Measurements from ENCODE around the gene LUC7L. TPM values are rescaled to one million over a fixed set of nuclear protein-coding genes. Genes with fewer than 3 reads are reported as not detected.

The LUC7L gene
- 10 to 100 TPM; 60.0 to 65.3 TPM for total RNA-seq

- ATAC-seq: peak; percentile 93
These were observed at the start of gene LUC7L for GRCh38 chr16:228852-229730. TSS of gene LUC7L (minus strand) at chr16:229449. CDS start at chr16:229339, 110 bp downstream.

GRCh38 chr16:278863-279366 lies 49.7 kb upstream of the LUC7L start:
- no peak overlapping the region for H3K27ac Mint-ChIP-seq
- H3K36me3 Mint-ChIP-seq: no peaks in the 10 kb centered on the region
- DNase-seq (peak; percentile 62), ATAC-seq (peak; percentile 65)
- peaks cover 6% of the 10 kb centered on the region for H3K4me1 Mint-ChIP-seq
- CTCF ChIA-PET: interaction anchor here (1.2 to 1.3 kb wide), 2 partner anchors 172 to 182 kb away, joined by 3 read pairs; no protein-coding TSS in a partner anchor
- H3K9me3 Mint-ChIP-seq (ENCODE audit: low read depth): no peaks in the 10 kb centered on the region
- no peak overlapping the region for H3K4me3 Mint-ChIP-seq
- H3K27me3 Mint-ChIP-seq: peaks cover 33% of the 10 kb centered on the region

More at GRCh38 chr16:228852-229730, at the start of gene LUC7L:
- Mint-ChIP-seq H3K27me3 (no peaks in the 10 kb centered on the region), H3K4me3 (peak within 1 kb of the TSS; percentile 81), H3K4me1 (peaks cover 31% of the 10 kb centered on the region), H3K36me3 (peaks cover 23% of the 10 kb centered on the region), H3K9me3 (ENCODE audit: low read depth) (no peaks in the 10 kb centered on the region), H3K27ac (peak within 1 kb of the TSS; percentile 92)
- peak; percentile 92 for DNase-seq
- CTCF ChIA-PET: interaction anchor here (0.7 to 2.9 kb wide), 9 partner anchors 24 to 133 kb away, joined by 3 to 12 read pairs (median 5); no protein-coding TSS in a partner anchor

GRCh38 chr16:276426-277077 lies 47.3 kb upstream of the LUC7L start:
- Mint-ChIP-seq H3K27me3 (peaks cover 32% of the 10 kb centered on the region), H3K36me3 (no peaks in the 10 kb centered on the region), H3K27ac (no peak overlapping the region), H3K9me3 (ENCODE audit: low read depth) (no peaks in the 10 kb centered on the region), H3K4me3 (no peak overlapping the region), H3K4me1 (peaks cover 6% of the 10 kb centered on the region)
- no peak for DNase-seq
- no peak for ATAC-seq
- CTCF ChIA-PET: no interaction called here

- CTCF ChIA-PET: no interaction called here
- Mint-ChIP-seq H3K4me1 (peaks cover 6% of the 10 kb centered on the region), H3K4me3 (no peak within 1 kb of the TSS), H3K27ac (no peak within 1 kb of the TSS), H3K27me3 (peaks cover 31% of the 10 kb centered on the region), H3K36me3 (no peaks in the 10 kb centered on the region), H3K9me3 (ENCODE audit: low read depth) (no peaks in the 10 kb centered on the region)
- ATAC-seq (no peak), DNase-seq (no peak)
These were observed 46.6 kb upstream of the LUC7L start, which contains the start of gene RGS11 for GRCh38 chr16:275786-276232. TSS of gene RGS11 (minus strand) at chr16:275944. CDS start at chr16:275911, 33 bp downstream.

- DNase-seq (no peak), ATAC-seq (peak; percentile 28)
- Mint-ChIP-seq H3K36me3 (no peaks in the 10 kb centered on the region), H3K4me3 (no peak overlapping the region), H3K9me3 (ENCODE audit: low read depth) (no peaks in the 10 kb centered on the region), H3K27me3 (peaks cover 31% of the 10 kb centered on the region), H3K27ac (no peak overlapping the region), H3K4me1 (peaks cover 6% of the 10 kb centered on the region)
- CTCF ChIA-PET: no interaction called here
These were observed 45.9 kb upstream of the LUC7L start for GRCh38 chr16:275041-275641.

DNA sequence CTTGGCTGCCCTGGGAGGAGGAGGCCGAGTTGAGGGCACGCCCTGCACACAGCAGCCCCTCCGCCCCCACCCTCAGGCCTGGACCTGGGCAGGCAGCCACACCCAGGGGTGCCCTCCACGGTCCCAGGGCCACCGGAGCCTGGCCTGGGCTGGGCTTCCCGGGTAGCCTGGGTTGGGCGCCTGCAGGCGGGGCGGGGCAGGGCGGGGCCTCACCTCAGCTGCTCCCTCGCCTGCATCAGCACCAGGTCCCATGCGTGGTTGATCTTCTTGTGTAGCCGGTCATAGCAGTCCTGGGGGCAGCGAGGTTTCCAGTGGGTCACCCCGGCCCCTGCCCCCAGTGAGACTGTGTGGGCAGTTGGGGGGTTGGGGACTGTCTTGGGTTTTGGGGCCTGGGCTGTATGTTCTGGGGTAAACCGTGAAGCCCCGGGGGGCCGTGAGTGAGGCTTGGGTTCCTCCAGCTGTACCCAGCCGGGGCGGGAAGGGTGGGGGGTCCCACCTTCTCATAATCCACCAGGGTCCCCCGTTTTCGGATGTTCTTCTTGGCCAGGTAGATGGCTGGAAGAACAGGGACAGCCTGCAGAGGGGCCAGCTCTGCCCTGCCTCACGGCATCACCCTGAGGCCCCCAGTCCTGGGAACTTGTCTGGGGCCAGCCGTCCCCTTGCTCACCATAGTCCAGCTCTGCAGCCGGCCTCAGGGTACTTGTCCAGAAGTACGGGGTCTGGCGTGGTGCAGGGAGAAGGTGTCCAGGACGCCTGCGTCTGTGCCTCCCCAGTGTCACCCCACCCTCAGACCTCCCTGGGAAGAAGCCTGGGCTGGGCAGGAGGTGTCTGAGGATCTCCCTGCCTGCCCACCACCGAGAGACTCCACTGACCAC lies 44.5 kb upstream of the LUC7L start:
- Mint-ChIP-seq H3K27me3 (peaks cover 24% of the 10 kb centered on the region), H3K4me3 (no peak overlapping the region), H3K27ac (no peak overlapping the region), H3K4me1 (peaks cover 1% of the 10 kb centered on the region), H3K36me3 (no peaks in the 10 kb centered on the region), H3K9me3 (ENCODE audit: low read depth) (no peaks in the 10 kb centered on the region)
- no peak for DNase-seq
- no peak for ATAC-seq
- CTCF ChIA-PET: no interaction called here

DNA sequence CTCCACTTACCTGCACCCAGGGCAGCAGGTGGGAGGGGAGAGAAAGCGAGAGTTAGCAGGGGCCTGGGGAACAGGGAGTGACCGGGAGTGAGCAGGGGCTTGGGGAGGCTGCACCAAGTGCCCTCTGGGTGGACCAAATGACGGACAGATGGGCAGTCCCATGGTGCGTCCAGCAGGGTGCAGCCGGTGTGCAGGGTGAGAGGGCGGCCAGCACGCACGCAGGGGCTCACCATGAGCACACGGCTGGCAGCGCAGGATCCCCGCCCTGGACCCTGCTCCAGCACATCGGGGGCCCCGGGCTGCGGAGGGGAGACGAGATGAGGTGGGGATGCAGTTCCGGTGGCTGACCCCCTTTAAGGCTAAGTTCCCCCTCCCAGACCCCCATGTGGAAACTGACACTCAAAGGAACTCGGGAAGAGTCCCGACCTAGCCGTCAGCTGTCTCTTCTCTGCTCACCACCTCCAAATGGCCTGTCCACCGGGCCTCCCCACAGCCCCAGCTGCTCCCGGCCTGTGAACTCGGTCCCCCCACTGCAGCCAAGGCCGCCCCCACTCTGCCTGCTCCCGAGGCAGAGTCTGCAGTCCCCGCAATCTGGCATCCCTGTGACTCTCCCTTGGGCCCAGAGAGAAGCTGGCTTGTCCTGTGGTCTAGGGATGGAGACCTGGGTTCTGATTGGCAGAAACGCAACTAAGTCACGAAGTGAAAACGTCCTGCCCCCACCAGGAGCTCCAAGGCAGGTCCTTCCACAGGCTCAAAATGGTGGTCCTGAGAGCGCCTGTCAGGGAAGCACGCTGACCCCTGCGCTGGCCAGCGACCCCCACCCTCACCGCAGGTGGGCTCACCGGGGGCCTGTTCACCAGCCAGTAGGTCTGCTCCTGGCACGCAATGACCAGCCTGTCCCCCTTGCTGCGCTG lies 43.6 kb upstream of the LUC7L start:
- ATAC-seq (no peak), DNase-seq (no peak)
- CTCF ChIA-PET: no interaction called here

GRCh38 chr16:270381-271255 lies 41.4 kb upstream of the LUC7L start:
- Mint-ChIP-seq H3K4me1 (no peaks in the 10 kb centered on the region), H3K4me3 (no peak overlapping the region), H3K27ac (no peak overlapping the region), H3K36me3 (no peaks in the 10 kb centered on the region), H3K9me3 (ENCODE audit: low read depth) (peaks cover 2% of the 10 kb centered on the region), H3K27me3 (peaks cover 6% of the 10 kb centered on the region)
- DNase-seq: peak; percentile 38
- ATAC-seq: no peak
- CTCF ChIA-PET: no interaction called here

More for the DNA sequence above, 43.6 kb upstream of the LUC7L start:
- Mint-ChIP-seq H3K4me1 (no peaks in the 10 kb centered on the region), H3K4me3 (no peak overlapping the region), H3K27me3 (peaks cover 19% of the 10 kb centered on the region), H3K27ac (no peak overlapping the region), H3K9me3 (ENCODE audit: low read depth) (no peaks in the 10 kb centered on the region), H3K36me3 (no peaks in the 10 kb centered on the region)

GRCh38 chr16:269061-269796 lies 40.0 kb upstream of the LUC7L start:
- Mint-ChIP-seq H3K36me3 (no peaks in the 10 kb centered on the region), H3K9me3 (ENCODE audit: low read depth) (peaks cover 2% of the 10 kb centered on the region), H3K4me1 (no peaks in the 10 kb centered on the region), H3K4me3 (no peak overlapping the region), H3K27me3 (no peaks in the 10 kb centered on the region), H3K27ac (no peak overlapping the region)
- ATAC-seq (no peak), DNase-seq (peak; percentile 37)
- CTCF ChIA-PET: no interaction called here

- peaks cover 2% of the 10 kb centered on the region for H3K9me3 Mint-ChIP-seq (ENCODE audit: low read depth)
- H3K4me1 Mint-ChIP-seq: no peaks in the 10 kb centered on the region
These were observed 39.1 kb upstream of the LUC7L start for GRCh38 chr16:268141-269053.

More at GRCh38 chr16:268141-269053, 39.1 kb upstream of the LUC7L start:
- no peak overlapping the region for H3K4me3 Mint-ChIP-seq
- H3K27me3 Mint-ChIP-seq: no peaks in the 10 kb centered on the region
- DNase-seq (no peak), ATAC-seq (no peak)
- H3K36me3 Mint-ChIP-seq: no peaks in the 10 kb centered on the region
- no peak overlapping the region for H3K27ac Mint-ChIP-seq
- CTCF ChIA-PET: no interaction called here

All from activated CD8-positive, alpha-beta memory T cell treated with anti-CD3 and anti-CD28 coated beads, Interleukin-2, amount 10 ng/mL, durations not matched to agents 7 days and 5 days (primary cell).